Activated naive CD4-positive, alpha-beta T cell treated with anti-CD3 and anti-CD28 coated beads, Interleukin-2, amount 10 ng/mL, durations not matched to agents 7 days and 5 days (primary cell): ENCODE data around the gene TMEM26.
"Not testable (repeated sequence)": the region's sequence is repeated elsewhere in the genome, so short reads cannot be mapped to it uniquely, and the experiment has no call there.

Source experiments
- CTCF ChIA-PET: fragments of 350-600 bp; sonication (Branson Sonifier 250); formaldehyde crosslinking; loops from one replicate; lab custom pipeline; 2021; ENCODE audit warnings: antibody characterized with exemption; lab: Charles Lee
- DNase-seq: peaks from one replicate; pipeline ENCODE4 v3.0.0-alpha.2; 2020
- H3K27ac Mint-ChIP-seq: one replicate; pipeline ENCODE4 v1.8.0; 2021; ENCODE audit warnings: mild to moderate bottlenecking, moderate library complexity, mixed read lengths
- H3K27me3 Mint-ChIP-seq: one replicate; pipeline ENCODE4 v1.8.0; 2021; ENCODE audit warnings: mild to moderate bottlenecking, mixed read lengths
- H3K36me3 Mint-ChIP-seq: one replicate; pipeline ENCODE4 v1.8.0; 2021; ENCODE audit warnings: mixed read lengths
- H3K4me1 Mint-ChIP-seq: one replicate; pipeline ENCODE4 v1.8.0; 2021; ENCODE audit warnings: mixed read lengths
- H3K4me3 Mint-ChIP-seq: one replicate; pipeline ENCODE4 v1.8.0; 2021; ENCODE audit warnings: mild to moderate bottlenecking, moderate library complexity, mixed read lengths
- H3K9me3 Mint-ChIP-seq: one replicate; pipeline ENCODE4 v1.8.0; 2021; ENCODE audit warnings: mixed read lengths

The TMEM26 gene

DNA sequence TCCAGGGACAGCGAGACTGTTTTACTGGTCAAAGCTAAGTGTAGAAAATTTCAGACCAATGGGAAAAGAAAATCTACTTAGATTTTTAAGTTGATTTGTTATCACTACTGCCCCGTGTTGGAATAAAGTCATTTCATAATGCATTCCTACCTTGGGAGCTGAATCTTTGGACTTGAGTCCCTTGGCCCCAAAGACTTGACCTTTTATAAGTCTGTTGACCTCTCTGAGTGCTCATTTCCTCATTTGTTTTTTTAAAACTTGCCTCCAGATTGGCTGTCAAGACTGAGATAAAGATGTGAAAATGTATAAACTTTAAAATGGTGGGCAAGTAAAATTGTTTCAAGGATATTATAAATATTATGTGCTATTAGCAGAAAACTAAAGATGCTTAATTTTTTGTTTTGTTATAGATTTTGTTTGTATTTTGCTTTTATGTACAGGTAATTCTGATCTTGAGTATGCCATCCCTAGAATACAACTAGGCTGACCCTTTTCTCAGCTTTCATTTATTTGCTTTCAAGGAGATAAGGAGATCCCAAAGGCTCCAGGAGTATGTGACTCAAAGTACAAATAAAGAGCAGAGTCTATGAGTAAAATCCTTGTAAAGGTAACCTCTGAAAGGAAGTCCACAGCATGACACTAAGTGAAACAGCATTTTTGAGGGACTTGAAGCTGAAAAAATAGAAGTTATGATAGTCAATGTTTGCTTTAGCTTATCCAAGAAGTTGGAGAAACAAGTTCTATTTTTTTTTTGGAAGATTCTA lies 54.6 kb downstream of the TMEM26 start:
- CTCF ChIA-PET, result no interaction called here
- no peak overlapping the region for H3K27ac Mint-ChIP-seq

DNA sequence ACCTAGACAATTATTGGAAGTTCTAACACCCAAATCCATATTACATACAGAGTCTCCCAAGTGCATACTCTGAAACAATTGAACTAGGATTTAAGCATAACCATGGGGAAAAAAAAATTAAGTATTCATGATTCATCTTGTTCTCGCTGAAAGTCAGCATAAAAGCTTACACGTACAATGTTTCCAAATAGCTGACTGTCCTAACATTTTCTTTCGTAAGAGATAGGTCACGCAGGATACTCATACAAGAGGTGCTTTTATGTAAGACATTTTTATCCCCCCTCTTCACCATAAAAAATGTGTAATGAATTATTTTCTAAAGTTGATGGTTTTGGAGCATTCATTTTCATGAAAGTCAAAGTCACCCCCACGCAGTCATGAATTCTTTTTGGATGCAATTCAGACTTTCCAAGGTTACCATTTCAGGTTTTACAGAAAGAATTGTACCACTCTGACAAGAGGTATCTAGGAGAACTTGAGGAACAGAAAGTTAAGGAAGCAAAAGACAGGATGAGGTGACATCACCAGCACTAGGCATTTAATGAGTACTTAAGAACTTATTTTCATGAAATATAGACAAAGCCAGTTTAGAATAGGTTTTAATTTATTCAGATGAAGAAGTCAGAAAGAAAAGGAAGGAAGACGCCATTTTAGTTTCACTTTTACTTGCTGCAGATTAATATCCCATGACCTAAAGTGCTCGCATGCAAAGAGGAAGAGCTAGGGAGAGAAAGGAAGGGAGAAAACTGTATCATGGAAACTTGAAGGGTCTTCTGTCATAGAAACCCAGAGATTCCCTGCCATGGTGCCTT lies 55.8 kb downstream of the TMEM26 start:
- Mint-ChIP-seq H3K4me1 (peaks cover 10% of the 10 kb centered on the region), H3K36me3 (no peaks in the 10 kb centered on the region), H3K4me3 (peak overlapping the region; percentile 45), H3K27ac (no peak overlapping the region), H3K9me3 (no peaks in the 10 kb centered on the region), H3K27me3 (no peaks in the 10 kb centered on the region)
- CTCF ChIA-PET, result no interaction called here
- DNase-seq, result no peak

More for the DNA sequence above, 54.6 kb downstream of the TMEM26 start:
- H3K4me1 Mint-ChIP-seq, result peaks cover 10% of the 10 kb centered on the region
- H3K27me3 Mint-ChIP-seq, result no peaks in the 10 kb centered on the region
- H3K9me3 Mint-ChIP-seq, result no peaks in the 10 kb centered on the region
- no peak for DNase-seq
- H3K4me3 Mint-ChIP-seq, result no peak overlapping the region
- H3K36me3 Mint-ChIP-seq, result no peaks in the 10 kb centered on the region

DNA sequence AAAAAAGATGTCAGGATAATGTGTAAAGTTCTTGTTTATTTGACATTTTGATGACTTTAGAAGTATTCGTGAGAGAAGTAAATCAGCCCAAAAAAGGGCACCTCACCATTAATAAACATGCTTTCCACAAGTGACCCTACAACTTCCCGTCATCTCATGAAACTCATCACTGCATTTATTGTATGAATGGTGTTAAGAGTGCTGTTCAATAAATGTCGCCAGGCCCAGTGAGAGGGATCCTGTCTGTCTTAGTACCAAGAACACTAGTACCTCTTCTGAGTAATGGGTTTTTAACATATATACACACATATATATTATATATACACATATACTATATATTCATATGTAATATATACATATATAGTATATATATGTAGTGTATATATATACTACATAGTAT lies 61.9 kb downstream of the TMEM26 start:
- Mint-ChIP-seq H3K27ac (no peak overlapping the region), H3K9me3 (no peaks in the 10 kb centered on the region), H3K4me1 (no peaks in the 10 kb centered on the region), H3K27me3 (no peaks in the 10 kb centered on the region), H3K36me3 (no peaks in the 10 kb centered on the region), H3K4me3 (no peak overlapping the region)
- DNase-seq, result no peak
- CTCF ChIA-PET, result no interaction called here

DNA sequence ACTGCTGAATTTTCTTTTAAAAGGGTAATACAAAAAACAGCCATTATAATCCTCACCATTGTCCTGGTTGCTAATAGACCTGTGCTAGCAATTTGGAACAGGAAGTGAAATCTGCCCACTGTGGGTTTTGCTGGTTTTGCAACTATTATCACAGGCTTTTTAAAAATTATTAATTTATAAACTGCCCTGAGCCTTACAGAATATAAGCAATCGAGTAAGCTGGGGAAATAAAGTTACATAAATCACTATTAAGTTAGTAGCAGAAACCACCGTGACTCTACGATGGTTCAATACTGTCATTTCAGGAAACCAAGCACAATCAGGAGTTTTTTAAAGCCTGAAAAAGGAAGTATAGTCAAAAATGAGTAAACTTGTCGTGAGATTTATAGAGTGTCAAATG lies 62.3 kb downstream of the TMEM26 start:
- CTCF ChIA-PET, result no interaction called here
- Mint-ChIP-seq H3K27ac (no peak overlapping the region), H3K27me3 (no peaks in the 10 kb centered on the region), H3K9me3 (no peaks in the 10 kb centered on the region), H3K4me1 (no peaks in the 10 kb centered on the region), H3K4me3 (no peak overlapping the region), H3K36me3 (no peaks in the 10 kb centered on the region)
- DNase-seq, result no peak

DNA sequence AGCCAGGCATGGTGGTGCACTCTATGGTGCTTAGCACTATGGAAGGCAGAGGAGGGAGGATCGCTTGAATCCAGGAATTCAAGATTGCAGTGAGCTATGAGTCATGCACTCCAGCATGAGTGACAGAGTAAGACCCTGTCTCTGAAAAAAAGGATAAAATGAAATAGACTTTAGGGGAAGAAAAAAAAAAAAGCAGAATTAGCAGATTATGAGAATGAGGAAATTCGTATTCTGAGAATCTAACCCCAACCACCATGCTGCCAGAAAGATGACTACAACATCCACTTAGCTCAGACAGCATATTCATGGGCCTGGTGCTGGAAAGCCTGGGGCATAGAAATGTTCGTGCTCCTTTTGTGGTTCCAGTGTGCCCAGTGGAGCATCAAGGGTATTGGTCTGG lies 63.3 kb downstream of the TMEM26 start:
- Mint-ChIP-seq H3K4me1 (no peaks in the 10 kb centered on the region), H3K36me3 (no peaks in the 10 kb centered on the region), H3K27me3 (no peaks in the 10 kb centered on the region), H3K27ac (no peak overlapping the region), H3K9me3 (no peaks in the 10 kb centered on the region), H3K4me3 (no peak overlapping the region)
- DNase-seq, result no peak
- CTCF ChIA-PET, result no interaction called here

DNA sequence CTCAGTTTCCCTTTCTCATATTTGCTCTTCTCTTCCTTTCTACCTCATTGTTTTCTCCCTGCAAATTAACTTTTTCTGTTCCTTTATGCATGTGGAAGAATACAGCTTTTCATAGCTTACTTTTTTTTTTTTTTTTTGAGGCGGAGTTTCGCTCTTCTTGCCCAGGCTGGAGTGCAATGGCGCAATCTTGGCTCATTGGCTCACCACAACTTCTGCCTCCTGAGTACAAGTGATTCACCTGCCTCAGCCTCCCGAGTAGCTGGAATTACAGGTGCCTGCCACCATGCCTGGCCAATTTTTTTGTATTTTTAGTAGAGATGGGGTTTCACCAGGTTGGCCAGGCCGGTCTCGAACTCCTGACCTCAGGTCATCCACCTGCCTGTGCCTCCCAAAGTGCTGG lies 64.2 kb downstream of the TMEM26 start:
- DNase-seq, CTCF ChIA-PET: not testable (repeated sequence)

DNA sequence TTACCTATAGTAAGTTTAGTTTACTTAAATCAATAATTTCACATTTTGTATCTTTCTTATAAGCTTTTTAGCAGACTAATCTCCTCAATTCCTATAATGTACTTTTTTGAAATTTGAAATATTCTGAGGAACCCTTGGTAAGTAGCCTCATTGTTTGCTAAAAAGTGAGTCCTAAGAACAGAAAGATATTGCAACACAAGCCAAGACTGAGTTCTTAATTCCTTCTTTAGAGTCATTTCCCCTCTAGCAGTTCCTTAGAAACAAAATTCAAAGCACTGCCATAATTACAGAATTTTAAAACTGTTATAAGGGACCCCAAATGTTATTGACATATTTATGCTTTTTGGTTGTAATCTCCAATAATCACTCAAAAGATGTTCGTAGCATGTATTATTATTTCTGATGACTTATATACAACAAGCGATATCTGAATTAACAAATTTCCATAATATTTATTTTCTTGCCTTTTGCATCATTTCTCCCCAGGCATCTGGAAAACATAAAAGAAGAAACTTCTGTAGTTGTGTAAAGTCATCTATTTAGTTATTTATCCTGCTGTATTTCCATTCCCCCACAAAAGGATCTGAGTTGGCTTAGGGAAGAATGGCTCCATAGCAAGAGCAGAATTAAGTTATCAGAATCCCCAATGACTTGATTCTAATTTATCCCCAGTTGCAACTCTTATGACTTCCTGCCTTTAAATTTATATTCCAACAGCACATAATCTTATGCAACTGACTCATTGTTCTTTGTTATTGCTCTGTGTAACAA lies 67.8 kb downstream of the TMEM26 start:
- Mint-ChIP-seq H3K27ac (no peak overlapping the region), H3K4me1 (no peaks in the 10 kb centered on the region), H3K27me3 (no peaks in the 10 kb centered on the region), H3K4me3 (no peak overlapping the region), H3K36me3 (no peaks in the 10 kb centered on the region), H3K9me3 (no peaks in the 10 kb centered on the region)
- CTCF ChIA-PET, result no interaction called here
- DNase-seq, result no peak

More for the DNA sequence above, 64.2 kb downstream of the TMEM26 start:
- not testable (repeated sequence) for H3K9me3 Mint-ChIP-seq, H3K4me3 Mint-ChIP-seq, H3K27ac Mint-ChIP-seq, H3K4me1 Mint-ChIP-seq, H3K36me3 Mint-ChIP-seq, H3K27me3 Mint-ChIP-seq

DNA sequence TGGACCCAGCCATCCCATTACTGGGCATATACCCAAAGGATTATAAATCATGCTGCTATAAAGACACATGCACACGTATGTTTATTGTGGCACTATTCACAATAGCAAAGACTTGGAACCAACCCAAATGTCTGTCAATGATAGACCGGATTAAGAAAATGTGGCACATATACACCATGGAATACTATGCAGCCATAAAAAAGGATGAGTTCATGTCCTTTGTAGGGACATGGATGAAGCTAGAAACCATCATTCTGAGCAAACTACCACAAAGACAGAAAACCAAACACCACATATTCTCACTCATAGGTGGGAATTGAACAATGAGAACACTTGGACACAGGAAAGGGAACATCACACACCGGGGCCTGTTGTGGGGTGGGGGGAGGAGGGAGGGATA lies 72.0 kb downstream of the TMEM26 start:
- H3K27me3 Mint-ChIP-seq, CTCF ChIA-PET, DNase-seq, H3K4me3 Mint-ChIP-seq, H3K36me3 Mint-ChIP-seq, H3K9me3 Mint-ChIP-seq, H3K4me1 Mint-ChIP-seq, H3K27ac Mint-ChIP-seq: not testable (repeated sequence)

DNA sequence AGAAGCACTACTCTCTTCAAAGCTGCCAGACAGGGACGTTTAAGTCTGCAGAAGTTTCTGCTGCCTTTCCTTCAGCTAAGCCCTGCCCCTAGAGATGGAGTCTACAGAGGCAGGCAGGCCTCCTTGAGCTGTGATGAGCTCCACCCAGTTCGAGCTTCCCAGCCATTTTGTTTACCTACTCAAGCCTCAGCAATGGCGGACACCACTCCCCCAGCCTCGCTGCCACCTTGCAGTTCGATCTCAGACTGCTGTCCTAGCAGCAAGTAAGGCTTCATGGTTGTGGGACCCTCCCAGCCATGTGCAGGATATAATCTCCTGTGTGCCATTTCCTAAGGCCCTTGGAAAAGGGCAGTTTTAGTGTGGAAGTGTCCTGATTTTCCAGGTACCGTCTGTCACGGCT lies 74.3 kb downstream of the TMEM26 start:
- Mint-ChIP-seq H3K27me3 (no peaks in the 10 kb centered on the region), H3K4me3 (no peak overlapping the region), H3K4me1 (no peaks in the 10 kb centered on the region), H3K36me3 (no peaks in the 10 kb centered on the region), H3K9me3 (peaks cover 8% of the 10 kb centered on the region), H3K27ac (no peak overlapping the region)
- no peak for DNase-seq
- CTCF ChIA-PET, result interaction anchor here (0.9 kb wide), 1 partner anchor 43 kb away, joined by 3 read pairs; no protein-coding TSS in a partner anchor

DNA sequence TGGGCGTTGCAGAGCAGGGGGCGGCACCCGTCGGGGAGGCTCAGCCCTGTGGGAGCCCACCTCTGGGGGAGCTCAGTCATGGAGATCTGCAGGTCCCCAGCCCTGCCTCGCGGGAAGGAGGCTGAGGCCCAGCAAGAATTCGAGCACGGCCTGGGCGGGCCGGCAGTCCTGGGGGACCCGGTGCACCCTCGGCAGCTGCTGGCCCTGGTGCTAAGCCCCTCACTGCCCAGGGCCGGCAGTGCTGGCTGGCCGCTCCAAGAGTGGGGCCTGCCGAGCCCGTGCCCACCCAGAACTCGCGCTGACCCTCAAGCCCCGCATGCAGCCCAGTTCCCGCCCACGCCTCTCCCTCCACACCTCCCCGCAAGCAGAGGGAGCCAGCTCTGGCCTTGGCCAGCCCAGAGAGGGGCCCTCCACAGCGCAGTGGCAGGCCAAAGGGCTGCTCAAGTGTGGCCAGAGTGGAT lies 76.2 kb downstream of the TMEM26 start:
- DNase-seq, result no peak
- Mint-ChIP-seq H3K36me3 (no peaks in the 10 kb centered on the region), H3K4me1 (no peaks in the 10 kb centered on the region), H3K9me3 (peaks cover 8% of the 10 kb centered on the region), H3K4me3 (no peak overlapping the region), H3K27me3 (no peaks in the 10 kb centered on the region), H3K27ac (no peak overlapping the region)
- CTCF ChIA-PET, result no interaction called here

DNA sequence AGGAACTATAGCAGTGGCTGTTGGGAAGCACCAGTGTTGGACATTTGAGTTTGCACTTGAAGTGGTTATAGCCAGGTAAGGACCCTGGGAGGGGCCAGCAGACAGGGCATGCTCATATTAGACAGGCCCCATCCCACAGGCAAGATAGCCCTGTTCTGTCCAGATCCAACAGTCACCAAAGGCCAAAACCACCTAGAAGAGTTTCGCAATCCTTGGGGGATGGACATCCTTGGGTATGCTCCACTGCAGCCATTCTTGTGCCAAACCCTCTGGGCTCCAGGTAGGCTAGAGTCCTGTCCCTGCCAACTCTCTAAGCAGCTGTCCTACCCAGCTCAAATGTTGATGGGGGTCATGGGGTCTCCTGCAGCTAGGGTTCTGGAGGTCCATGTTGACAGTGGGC lies 76.8 kb downstream of the TMEM26 start:
- H3K27me3 Mint-ChIP-seq, result no peaks in the 10 kb centered on the region
- H3K4me1 Mint-ChIP-seq, result no peaks in the 10 kb centered on the region
- peaks cover 8% of the 10 kb centered on the region for H3K9me3 Mint-ChIP-seq
- DNase-seq, result no peak
- no peak overlapping the region for H3K27ac Mint-ChIP-seq
- H3K36me3 Mint-ChIP-seq, result no peaks in the 10 kb centered on the region
- H3K4me3 Mint-ChIP-seq, result no peak overlapping the region
- CTCF ChIA-PET, result no interaction called here

DNA sequence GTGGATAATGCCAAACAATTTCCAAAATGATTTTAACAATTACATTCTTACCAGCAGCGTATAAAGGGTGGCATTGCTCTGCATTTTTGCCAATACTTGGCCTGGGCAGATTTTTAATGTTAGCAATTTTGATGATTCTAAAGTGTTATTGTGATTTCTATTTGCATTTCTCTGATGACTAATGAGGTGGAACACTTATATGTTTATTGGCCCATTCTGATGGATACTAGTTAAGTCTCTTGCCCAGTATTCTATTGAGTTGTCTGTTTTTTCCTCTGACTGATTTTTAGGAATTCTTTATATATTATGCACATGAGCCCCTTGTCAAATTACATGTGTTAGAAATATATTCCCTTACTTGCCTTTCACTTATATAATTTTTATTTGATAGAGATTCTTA lies 86.8 kb downstream of the TMEM26 start:
- CTCF ChIA-PET, result no interaction called here
- Mint-ChIP-seq H3K36me3 (no peaks in the 10 kb centered on the region), H3K4me1 (no peaks in the 10 kb centered on the region), H3K4me3 (no peak overlapping the region), H3K9me3 (no peaks in the 10 kb centered on the region), H3K27me3 (no peaks in the 10 kb centered on the region), H3K27ac (no peak overlapping the region)
- DNase-seq, result no peak

DNA sequence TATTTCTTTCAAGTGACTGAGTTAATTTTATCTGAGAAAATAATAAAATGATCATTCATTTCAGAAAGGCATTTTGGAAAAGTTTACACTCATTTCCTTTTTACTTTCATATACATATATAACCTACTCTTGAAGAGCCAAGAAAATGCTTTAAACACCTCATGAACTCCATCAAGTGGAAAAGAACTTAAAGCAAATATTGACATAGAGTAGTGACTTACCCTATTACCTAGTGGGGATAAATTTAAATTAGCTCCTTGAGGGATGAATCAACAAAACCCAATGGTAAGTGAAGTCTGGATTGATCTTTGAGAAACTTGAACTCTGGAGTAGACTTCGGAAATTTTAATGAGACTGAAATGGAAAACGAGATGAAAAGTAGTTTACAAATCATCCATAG lies 88.6 kb downstream of the TMEM26 start:
- no peak for DNase-seq
- H3K4me1 Mint-ChIP-seq, result no peaks in the 10 kb centered on the region
- CTCF ChIA-PET, result no interaction called here
- H3K9me3 Mint-ChIP-seq, result no peaks in the 10 kb centered on the region
- H3K4me3 Mint-ChIP-seq, result no peak overlapping the region
- no peaks in the 10 kb centered on the region for H3K27me3 Mint-ChIP-seq
- no peak overlapping the region for H3K27ac Mint-ChIP-seq
- H3K36me3 Mint-ChIP-seq, result no peaks in the 10 kb centered on the region

DNA sequence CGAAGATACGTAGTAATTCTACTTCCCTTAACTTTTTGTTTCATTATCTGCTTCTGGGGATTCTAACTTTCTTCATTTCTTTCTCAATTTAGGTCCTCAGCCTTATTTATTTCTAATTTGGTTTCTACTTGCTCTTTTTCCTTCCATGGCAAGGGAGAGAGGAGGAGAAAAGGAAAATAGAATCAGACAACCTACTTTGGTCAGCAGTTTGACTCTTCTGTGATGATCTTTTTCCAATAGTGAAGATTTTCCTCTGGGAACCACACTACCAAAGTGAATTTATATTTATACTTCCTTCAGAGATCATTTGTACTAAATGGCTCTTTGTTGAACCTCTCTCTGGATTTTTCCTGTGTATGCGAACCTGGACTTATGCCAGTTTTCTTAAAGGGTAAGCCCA lies 90.2 kb downstream of the TMEM26 start:
- Mint-ChIP-seq H3K27me3 (no peaks in the 10 kb centered on the region), H3K4me1 (no peaks in the 10 kb centered on the region), H3K27ac (no peak overlapping the region), H3K36me3 (no peaks in the 10 kb centered on the region), H3K9me3 (no peaks in the 10 kb centered on the region), H3K4me3 (no peak overlapping the region)
- CTCF ChIA-PET, result no interaction called here
- DNase-seq, result no peak
